ENCODE results near the gene GTF3C5. TPM values are rescaled to one million over a fixed set of nuclear protein-coding genes. Genes with fewer than 3 reads are reported as not detected.
"Not testable (repeated sequence)": the region's sequence is repeated elsewhere in the genome, so short reads cannot be mapped to it uniquely, and the experiment has no call there.

Gene GTF3C5
- total RNA-seq, 1 donor from 2014 or later = 72.7 TPM

DNA sequence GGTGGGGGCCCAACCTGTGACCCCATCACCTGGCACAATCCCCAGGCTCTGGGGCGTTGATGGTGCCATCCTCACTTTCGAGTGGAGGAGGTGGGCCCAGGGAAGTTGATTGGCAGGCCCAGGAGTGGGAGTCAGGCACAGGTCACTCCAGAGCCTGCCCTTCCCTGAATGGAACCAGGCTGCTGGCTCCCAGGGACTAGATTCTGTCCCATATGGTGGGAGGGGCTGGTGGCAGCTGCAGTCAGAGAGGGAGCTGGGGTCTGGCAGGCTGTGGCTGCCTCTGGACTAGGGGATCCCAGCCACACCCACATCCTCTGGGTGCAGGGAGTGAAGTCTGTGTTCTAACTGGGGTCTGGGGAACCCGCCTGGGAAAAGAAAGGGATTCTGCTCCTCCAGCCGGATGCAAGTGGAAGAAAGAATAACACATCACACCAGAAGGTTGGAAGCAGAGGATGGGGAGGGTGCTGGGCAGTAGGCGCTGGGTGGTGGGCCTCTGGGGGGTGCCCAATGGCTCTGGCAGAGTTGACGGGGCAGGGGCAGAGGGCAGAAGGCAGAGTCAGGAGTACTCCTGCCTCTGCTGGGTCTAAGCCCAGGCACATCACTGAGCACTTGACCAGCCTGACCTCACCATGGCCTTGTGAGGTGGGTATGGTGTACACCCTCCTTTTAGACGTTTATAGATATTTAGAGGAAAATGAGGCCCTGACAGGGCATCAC is 56.8 kb downstream of the GTF3C5 start:
- no peak for DNase-seq (ENCODE audit: extremely low read depth, low read depth, low spot score)

DNA sequence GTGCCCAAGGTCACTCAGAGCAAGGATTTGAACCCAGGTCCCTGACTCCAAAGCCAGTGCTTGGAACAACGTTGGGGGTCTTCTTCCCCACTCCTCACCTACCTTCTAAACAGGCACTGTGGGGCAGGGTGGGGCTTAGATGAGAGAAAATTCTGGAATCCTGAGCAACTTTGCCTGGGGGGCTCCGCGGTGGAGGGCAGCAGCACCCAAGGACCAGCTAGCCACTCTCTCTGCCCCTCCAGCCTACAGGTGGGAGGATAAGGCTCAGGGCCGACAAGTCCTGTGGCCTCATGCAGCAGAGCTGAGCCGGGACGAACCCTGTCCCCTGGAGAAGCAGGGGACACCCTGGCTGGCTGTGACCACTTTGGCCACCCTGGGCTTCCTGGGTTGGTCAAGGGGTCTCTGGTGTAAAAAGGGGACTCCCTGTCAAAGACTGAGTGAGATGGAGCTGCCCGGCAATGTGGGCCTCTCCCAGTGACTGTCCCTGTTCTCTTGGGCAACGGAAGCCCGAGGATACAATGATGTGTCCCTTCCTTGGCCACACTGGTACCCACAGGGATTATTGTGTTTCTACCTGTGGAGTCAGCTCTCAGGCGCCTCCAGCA is 57.5 kb downstream of the GTF3C5 start:
- DNase-seq (ENCODE audit: extremely low read depth, low read depth, low spot score) = no peak

DNA sequence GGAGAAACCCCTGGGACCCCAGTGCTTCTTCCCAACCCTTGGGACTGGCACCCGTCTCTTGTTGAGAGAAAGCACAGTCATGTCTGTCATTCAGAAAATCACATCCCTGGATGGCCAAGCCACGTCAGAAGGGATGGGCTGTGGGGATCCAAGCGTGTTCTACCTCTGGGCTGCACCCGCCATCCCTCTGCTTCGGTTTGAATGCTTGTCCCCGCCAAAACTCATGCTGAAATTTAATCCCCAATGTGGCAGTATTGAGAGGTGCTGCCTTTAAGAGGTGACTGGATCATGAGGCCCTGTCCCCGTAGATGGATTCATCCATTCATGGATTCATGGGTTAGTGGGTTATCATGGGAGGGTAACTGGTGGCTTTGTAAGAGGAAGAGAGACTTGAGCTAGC is 58.0 kb downstream of the GTF3C5 start:
- no peak for DNase-seq (ENCODE audit: extremely low read depth, low read depth, low spot score)

DNA sequence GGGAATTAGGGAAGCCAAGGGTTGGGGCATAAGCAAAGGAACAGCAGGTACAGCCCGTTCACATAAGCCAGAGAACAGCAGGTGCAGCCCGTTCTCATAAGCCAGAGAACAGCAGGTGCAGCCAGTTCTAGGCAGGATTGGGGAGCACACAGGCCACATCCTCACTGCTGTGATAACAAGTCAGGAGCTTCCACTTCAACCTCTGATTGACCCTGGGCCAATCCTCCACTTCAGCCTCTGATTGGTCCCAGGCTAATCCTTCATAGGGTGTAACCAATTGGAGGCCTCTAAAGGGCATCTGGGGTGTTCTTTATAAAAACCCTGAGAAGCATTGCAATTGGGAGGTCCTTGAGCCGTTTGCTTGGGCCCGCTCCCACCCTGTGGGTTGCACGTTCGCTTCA is 58.5 kb downstream of the GTF3C5 start:
- no peak for DNase-seq (ENCODE audit: extremely low read depth, low read depth, low spot score)

DNA sequence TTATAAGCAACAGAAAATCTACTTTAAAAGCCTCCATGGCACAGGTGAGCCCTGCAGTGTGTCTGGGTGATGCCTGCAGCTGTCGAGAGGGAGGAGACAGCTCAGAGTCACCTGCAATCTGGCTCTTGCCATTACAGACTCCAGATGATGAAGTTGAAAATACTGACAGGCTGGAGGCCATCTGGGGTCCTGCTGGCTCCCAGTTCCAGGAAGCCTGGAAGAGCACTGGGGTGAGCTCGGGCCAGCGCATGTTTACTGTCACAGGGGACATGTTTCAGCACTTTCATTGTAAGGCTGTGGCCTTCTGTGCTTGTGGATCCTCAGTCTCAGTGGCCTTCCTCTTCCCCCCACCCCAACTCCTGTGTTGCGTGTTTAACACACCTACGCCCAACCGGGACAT is 59.4 kb downstream of the GTF3C5 start:
- DNase-seq (ENCODE audit: extremely low read depth, low read depth, low spot score) = no peak

DNA sequence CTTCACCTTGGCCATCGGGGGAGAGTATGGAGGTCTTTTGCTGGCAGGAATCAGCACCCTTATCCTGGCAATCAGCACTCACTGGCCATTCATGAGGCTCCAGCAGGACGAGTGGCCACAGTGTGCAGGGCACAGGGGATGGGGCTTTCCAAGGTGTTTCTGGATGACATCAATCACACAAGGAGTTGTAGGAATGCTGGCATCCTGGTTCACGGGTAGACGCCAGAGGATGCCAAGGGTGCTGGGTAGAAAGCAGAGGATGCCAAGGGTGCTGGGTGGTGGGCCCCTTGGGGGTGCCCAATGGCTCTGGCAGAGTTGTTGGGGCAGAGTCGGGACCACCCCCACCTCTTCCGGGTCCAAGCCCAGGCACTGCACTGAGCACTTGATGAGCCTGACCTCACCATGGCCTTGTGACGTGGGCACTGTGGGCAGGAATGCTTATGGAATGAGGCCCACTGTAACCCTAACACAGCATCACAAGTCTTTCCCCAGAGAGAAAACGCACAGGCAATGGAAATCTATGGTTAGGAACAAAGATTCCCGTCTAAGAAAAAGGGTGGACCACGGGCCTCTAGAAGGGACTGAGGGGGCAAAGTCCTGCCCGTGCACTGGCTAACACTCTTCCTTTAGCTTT is 60.1 kb downstream of the GTF3C5 start:
- DNase-seq (ENCODE audit: extremely low read depth, low read depth, low spot score) = no peak

DNA sequence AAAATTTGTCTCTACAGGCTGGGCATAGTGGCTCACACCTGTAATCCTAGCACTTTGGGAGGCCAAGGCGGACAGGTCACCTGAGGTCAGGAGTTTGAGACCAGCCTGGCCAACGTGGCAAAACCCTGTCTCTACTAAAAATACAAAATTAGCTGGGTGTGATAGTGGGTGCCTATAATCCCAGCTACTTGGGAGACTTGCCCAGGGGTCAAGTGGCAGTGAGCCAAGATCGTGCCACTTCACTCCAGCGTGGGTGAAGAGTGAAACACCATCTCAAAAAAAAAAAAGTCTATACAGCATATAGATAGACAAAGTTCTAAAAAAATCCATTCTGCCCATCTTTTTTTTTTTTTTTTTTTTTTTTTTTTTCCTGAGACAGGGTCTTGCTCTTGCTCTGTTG is 63.6 kb downstream of the GTF3C5 start:
- DNase-seq (ENCODE audit: extremely low read depth, low read depth, low spot score) = not testable (repeated sequence)

DNA sequence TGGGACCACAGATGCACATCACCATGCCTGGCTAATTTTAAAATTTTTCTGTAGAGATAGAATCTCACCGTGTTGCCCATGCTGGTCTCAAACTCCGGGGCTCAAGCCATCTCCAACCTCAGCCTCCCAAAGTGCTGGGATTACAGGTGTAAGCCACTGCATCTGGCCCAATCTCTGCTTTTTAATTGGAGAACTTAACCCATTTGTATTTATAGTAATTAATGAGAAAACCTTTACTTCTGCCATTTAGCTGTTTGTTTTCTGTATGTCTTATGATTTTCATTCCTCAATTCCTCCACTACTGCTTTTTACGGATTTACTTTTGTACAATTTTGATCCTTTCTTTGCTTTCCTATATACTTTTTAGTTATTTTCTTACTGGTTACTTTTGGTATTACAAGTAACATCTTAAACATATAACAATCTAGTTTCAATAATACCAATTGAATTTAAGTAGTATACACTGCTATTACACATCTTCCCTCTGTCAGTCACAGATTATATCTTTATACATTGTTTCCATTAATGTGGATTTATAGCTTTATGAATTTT is 64.1 kb downstream of the GTF3C5 start:
- DNase-seq (ENCODE audit: extremely low read depth, low read depth, low spot score) = no peak

DNA sequence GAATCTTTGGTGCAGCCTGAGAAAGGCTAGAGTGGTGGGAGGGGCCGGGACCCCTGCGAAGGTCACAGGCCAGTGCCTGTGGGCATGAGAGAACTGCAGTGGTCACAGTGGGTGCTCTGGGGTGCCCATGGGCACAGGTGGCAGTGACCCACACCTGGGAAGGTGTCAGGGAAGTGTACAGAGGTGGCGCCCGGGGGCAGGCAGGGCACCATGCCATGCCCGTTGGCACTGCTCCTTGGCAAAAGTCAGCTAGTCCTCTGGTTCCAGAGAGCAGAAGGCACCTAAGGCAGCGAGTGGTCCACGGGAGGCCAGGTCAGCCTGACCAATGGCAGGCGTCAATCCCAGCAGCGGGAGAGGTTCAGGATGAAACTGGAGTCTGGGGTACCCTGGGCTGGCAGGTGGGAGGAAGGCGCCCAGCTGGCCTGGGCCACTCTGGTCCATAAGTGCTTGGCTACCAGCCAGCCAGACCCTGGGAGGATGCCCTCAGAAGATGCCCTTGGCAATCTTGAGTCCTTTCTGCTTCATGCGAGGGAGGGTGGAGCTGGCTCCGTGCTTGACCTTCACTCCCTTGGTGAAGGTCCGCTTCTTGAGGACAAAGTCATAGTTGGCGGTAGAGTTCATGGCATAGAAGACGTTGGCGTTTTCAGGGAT is 67.4 kb downstream of the GTF3C5 start:
- DNase-seq (ENCODE audit: extremely low read depth, low read depth, low spot score) = no peak

DNA sequence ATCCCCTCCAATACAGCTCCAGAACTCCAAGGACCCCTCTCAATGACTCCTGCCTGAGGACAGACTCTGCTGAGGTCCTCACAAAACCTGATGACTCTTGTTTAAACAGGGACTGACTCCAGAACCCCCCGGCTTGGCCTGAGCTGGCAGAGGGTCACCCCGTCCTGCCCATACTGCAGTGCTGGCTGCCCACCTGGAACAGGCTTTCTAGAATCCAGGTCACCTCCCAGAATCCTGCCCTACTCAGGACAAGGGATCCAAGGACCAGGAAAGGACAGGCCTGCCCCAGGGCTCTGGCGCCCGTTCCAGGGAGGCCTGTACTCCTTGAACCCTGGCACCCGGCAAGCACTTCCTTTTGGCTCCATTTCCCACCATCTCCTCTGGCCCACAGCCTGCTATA is 68.1 kb downstream of the GTF3C5 start:
- DNase-seq (ENCODE audit: extremely low read depth, low read depth, low spot score) = no peak

DNA sequence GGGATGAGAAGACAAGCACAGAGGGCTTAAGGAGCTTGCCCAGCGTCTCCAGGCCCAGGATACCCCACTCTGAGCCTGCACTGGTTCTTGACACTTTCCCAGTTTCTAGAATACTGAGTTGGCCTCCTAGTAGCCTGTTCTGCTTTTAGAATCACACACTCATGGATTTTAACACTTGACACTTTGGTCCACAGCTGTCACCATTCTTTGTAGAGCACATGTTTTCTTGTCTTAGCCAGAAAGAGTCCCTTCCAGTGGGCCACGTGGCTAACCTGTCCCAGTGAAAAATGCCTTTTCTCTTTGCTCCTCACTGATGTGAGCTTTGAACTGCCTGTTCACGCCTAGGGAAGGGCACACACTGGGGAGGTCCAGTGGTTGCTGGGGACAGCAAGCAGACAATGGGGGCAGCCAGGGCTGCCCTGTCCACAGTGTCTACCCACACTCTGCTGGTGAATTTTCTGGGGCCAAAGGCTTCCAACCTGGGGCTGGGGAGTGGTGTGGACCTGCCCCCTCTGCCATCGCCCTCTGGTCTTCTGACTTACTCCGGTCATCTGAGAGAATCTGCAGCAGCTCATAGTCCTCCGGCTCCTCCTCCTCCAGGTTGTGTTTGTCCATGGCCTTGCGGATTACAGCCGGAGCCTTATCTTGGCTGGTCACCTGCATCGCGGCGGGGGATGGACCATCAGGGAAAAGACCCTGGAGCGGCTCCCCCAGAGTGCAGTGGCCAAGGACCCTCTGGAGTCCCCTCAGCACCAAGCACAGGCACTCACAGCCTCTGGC is 69.1 kb downstream of the GTF3C5 start:
- no peak for DNase-seq (ENCODE audit: extremely low read depth, low read depth, low spot score)

DNA sequence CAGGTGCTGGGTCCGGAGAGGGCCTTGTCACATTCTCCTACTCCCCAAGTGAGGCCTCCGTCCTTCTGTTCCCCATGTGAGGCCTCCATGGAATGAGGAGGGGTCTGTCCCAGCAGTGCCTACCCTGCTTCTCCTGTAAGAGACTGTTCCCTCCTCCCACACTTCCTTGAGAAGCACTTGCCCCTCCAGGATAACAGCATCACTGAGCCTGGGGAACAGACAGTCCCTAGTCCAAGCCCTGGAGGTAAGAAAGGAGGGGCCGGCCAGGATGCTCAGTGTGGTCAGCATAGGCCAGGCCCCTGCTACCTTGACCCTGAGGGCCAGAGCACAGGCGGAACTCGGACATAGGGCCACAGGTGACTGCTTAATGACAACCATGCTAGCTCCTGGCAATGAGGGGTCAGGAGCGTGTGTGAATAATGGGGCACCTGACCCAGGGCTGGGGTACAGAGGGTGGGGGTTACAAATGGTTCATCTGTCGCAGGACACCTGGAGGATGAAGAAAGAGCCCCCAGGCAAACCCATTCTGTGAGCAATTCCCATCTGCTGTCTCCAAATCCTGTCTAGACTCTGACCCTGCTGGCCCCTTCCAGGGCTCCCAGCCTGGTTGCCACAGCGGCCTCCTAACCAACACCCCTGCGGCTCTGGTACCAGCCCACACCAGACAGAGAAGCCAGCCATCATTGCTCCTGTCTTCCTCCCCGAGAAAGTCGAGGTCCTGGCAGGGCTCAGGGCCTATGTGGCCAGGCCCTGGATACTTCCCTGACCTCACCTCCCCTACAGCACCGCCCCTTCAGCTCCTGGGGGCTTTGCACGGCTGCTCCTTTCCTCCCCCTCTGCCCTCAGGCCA is 69.9 kb downstream of the GTF3C5 start:
- no peak for DNase-seq (ENCODE audit: extremely low read depth, low read depth, low spot score)

DNA sequence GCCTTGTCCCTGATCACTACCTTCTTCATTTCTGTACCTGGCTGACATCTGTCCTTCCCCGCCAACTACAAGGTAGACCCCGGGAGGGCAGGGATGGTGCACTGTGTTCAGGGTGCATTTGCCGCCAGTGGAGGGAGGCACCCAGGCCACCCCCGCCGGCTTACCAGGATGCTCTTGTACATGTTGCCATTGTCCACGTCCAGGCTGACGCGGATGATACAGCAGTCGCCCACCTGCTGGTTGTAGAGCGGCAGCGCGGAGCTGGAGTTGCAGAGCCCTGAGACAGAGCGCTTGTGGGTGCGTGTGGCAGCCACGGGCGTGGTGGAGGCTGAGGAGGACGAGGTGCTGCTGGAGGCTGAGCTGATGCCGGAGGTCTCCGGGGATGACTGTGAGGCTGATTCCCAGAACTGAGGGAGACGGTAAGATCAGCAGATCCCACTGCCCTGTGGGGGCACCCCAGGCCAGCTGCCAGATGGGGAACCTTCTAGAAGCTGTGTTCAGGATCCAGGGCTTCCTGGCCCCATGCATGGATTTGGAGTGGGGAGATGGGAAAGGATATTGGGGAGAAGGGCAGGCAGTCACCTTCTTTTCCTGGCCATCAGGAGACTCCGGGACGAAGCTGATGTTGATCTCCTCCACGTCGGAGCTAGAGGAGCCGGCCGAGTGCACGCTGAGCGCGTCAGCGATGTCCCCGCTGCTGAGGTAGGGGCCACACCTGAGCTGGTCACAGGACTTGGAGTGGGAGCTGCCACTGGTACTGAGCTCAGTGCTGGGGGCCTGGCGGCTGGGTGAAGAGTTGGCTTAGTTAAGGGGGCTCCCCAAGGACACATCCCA is 70.8 kb downstream of the GTF3C5 start:
- DNase-seq (ENCODE audit: extremely low read depth, low read depth, low spot score) = no peak

DNA sequence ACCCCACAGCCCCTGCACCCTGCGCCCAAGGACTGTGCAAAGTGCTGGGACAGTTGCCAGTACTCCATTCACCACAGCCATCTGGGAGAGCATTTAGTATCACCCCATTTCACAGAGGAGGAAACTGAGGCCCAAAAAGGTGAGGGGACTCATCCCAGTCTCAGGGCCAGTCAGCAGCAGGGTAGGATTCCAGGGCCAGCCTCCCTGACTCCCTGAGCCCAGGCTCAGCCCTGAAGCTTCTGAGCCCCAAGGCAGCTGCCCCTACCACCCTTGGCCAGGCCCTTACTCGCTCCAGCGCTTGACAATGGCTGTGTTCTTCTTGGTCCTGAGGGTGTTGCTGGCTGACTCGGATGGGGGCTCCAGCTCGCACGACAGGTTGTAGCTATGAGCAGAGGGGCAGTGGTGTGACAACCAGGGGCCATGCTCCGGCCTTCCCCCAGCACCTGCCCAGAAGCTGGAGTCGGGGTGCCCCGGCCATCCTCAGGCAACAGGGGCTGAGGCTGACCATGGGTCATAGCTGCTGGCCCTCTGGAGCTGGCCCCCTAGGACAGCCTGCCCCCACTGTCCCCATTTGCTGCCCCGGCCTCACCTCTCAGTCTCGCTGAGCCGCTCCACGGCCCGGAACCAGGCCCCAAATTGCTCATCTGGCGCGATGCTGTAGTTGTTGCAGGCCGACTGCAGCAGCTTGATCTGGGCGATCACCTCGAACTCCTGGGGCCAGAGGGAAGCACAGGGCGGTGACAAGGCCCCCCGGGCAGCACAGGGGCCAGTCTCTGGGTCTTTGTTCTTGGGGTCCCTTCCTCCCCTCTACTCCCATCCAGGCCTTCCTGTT is 71.6 kb downstream of the GTF3C5 start:
- DNase-seq (ENCODE audit: extremely low read depth, low read depth, low spot score) = no peak

DNA sequence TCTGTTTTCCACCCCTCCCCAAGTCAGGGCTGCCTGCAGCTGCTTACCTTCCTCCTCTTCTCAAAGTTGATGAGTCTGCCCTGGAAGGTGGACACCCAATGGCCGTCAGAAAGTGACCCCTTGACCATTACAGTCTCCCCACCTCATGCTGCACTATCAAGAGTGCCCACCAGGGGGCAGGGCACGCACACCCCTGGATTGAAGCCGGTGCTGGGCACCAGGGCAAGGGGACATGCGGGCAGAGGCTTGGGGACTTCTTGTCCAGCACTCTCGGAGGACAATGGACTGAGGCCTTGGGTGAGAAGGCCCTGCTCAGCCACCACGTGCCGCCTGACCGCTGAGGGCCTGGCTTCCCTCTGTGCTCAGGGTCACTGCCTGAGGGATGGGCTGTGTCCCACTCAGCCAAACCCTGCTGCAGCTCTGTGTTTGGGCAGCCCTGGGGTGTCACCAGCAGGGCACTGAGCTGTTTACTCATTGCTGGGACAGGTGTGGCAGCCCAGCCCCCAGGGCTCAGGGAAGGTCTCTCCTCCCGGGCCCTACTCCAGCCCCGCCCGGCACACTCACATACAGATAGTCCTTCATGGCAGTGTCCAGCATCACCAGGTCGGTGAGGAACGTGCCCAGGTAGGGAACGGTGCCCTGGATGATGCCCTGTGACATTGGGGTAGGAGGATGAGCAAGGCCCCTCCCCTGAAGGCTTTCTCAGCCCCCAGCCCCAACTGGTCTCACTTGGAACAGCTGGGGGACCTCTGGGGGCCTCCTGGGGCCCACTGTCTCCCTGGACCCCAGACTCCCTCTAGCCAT is 72.6 kb downstream of the GTF3C5 start:
- DNase-seq (ENCODE audit: extremely low read depth, low read depth, low spot score) = no peak

DNA sequence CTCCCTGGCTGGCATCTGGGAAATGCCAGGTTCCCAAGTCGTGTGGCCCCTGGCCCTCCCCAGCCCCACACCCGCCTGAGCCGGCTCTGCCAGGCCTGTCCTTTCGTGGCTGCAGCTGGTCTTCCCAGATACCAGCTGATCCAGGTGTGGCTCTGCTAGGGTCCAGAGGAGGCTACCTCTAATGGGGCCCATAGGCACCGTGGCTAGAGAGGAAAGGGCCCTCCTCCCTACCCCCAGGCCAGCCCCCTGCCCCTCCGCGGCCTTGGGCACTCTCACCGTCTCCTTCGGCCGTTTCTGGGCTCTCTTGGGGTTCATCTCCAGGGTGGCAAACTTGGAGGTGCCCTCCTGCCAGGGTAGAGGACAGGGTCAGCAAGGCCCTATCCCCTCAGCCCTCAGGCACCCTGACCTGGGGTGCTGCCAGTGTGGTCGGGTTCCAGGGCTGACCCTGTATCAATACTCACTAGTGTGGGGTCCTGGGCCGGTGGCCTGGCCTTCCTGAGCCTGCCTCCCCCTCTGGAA is 73.2 kb downstream of the GTF3C5 start:
- DNase-seq (ENCODE audit: extremely low read depth, low read depth, low spot score) = no peak
